Measurements from ENCODE around the gene ARHGAP45. TPM values are rescaled to one million over a fixed set of nuclear protein-coding genes. Genes with fewer than 3 reads are reported as not detected.

The ARHGAP45 gene
- total and polyA plus RNA-seq, 2 of the 8 experiments (the other 6 are each of a cell fraction or from before 2014, with no cell fraction given) = 31.4 to 41.8 TPM

- peaks cover 30 to 42% of the 10 kb centered on the region in 2 experiments for H4K20me1 ChIP-seq (replicated peaks in 1 of 2; ENCODE audit: control insufficient read depth in 1 of 2, insufficient read depth in 2 of 2, low read length in 2 of 2)
- TF ChIP-seq ATF3 (IDR thresholded peaks at IDR 0.05; ENCODE audit: insufficient read depth, low read depth, low read length) = no peak
- TF ChIP-seq RBBP5 (IDR thresholded peaks at IDR 0.05; ENCODE audit: borderline replicate concordance, low read depth, low read length) = no peak
- no peak for TF ChIP-seq TAF7 (optimal IDR thresholded peaks at IDR 0.05; ENCODE audit: borderline replicate concordance, low read depth, low read length)
- no peak for TF ChIP-seq ZNF274 (IDR thresholded peaks at IDR 0.05; ENCODE audit: borderline replicate concordance, extremely low read depth, low read length)
- TF ChIP-seq HDAC2 (IDR thresholded peaks at IDR 0.05; ENCODE audit: borderline replicate concordance in 1 of 2, low read depth in 2 of 2, low read length in 2 of 2) = no peak
Observed at GRCh38 chr19:1019980-1020867, 46.7 kb upstream of the ARHGAP45 start.

More at GRCh38 chr19:1019980-1020867, 46.7 kb upstream of the ARHGAP45 start:
- FAIRE-seq (no peak), DNase-seq (ENCODE audit: low read depth in 1 of 2, low spot score in 2 of 2) (no peak)
- no peak overlapping the region for H2BK20ac ChIP-seq (ENCODE audit: low read length)
- no peak overlapping the region; the same call in 1 of the 2 replicates for H3K18ac ChIP-seq (ENCODE audit: extremely low read depth, low read length)
- ChIA-PET CTCF (ENCODE audit: partially characterized antibody) (interaction anchor here (0.7 to 2.3 kb wide), 11 partner anchors 9 to 97 kb away, joined by 3 to 8 read pairs (median 4); no protein-coding TSS in a partner anchor), POLR2A (ENCODE audit: partially characterized antibody) (interaction anchor here (0.7 to 6.4 kb wide), 17 partner anchors 9 to 201 kb away, joined by 3 to 125 read pairs (median 4); partner anchors contain the start of genes ABCA7, ARHGAP45 and CNN2)
- H3K23me2 ChIP-seq (ENCODE audit: low read depth, low read length) = peaks cover 9% of the 10 kb centered on the region
- no peak overlapping the region for H3K23ac ChIP-seq (ENCODE audit: insufficient read length)
- H4K8ac ChIP-seq (ENCODE audit: extremely low read depth, insufficient read depth, low read length) = peak overlapping the region; percentile 92; the same call in 1 of the 2 replicates
- peak overlapping the region; percentile 93 to 98 for H3K4me2 ChIP-seq (ENCODE audit: insufficient read depth in 1 of 2, low read depth in 2 of 2, low read length in 2 of 2)
- no peak overlapping the region for H2BK12ac ChIP-seq (ENCODE audit: low read depth, low read length)
- 16% methylated on average over 47 of the region's 60 CpGs; no CpG with 5 or more reads in 1 of the 2 experiments for WGBS, 2 experiments (ENCODE audit: extremely low coverage in 1 of 2, insufficient coverage in 1 of 2, insufficient read length in 1 of 2, insufficient replicate concordance in 2 of 2, low coverage in 1 of 2, low lambda C conversion rate in 2 of 2, missing lambda C conversion rate in 1 of 2)
- no peak overlapping the region for H3K4ac ChIP-seq (replicated peaks; ENCODE audit: insufficient read length, low read depth, low read length)
- H3K4me1 ChIP-seq (replicated peaks in 1 of 4; ENCODE audit: control insufficient read depth in 3 of 4, insufficient read depth in 4 of 4, low read length in 3 of 4) = peaks cover 0 to 37% (median 25%) of the 10 kb centered on the region in 4 experiments; a peak in 5 of 7 replicates
- peak overlapping the region; percentile 42 for H3K56ac ChIP-seq (replicated peaks; ENCODE audit: insufficient read length, low read depth, low read length)
- no peaks in the 10 kb centered on the region for H3K36me3 ChIP-seq (ENCODE audit: control insufficient read depth in 2 of 4, insufficient read depth in 4 of 4, low read length in 3 of 4)
- H3K79me2 ChIP-seq (ENCODE audit: control insufficient read depth in 1 of 2, insufficient read depth in 2 of 2, low read length in 2 of 2) = peaks cover 34 to 57% of the 10 kb centered on the region in 2 experiments
- no peaks in the 10 kb centered on the region for H3K27me3 ChIP-seq (replicated peaks in 1 of 4; ENCODE audit: control insufficient read depth in 3 of 4, extremely low read depth in 1 of 4, insufficient read depth in 3 of 4, low read length in 3 of 4)
- peak overlapping the region; percentile 69 to 82 (median 76) for H3K9ac ChIP-seq (replicated peaks in 1 of 4; ENCODE audit: extremely low read depth in 1 of 4, low read depth in 3 of 4, low read length in 3 of 4)
- no peak overlapping the region for H4K5ac ChIP-seq (ENCODE audit: insufficient read length, low read depth, low read length)
- H2BK120ac ChIP-seq (replicated peaks; ENCODE audit: low read depth, low read length) = no peak overlapping the region
- H2AK5ac ChIP-seq (ENCODE audit: low read depth, low read length) = 0 out of 2 replicates have a peak overlapping the region, but pooled peaks have one; percentile 5
- peak overlapping the region; percentile 77 for H4K91ac ChIP-seq (replicated peaks; ENCODE audit: insufficient read length, low read length)
- peak overlapping the region; percentile 61; the same call in 1 of the 2 replicates for H2BK15ac ChIP-seq (ENCODE audit: low read length)
- H2BK5ac ChIP-seq (ENCODE audit: low read depth, low read length) = peak overlapping the region; percentile 97; the same call in 1 of the 2 replicates
- H2AFZ ChIP-seq (ENCODE audit: low read length) = no peak overlapping the region
- no peaks in the 10 kb centered on the region for H3K9me3 ChIP-seq (ENCODE audit: insufficient read depth in 2 of 2, low read depth in 1 of 2, low read length in 1 of 2)
- peak overlapping the region; percentile 84 to 97 (median 94) for H3K4me3 ChIP-seq (ENCODE audit: extremely low read depth in 1 of 4, insufficient read depth in 2 of 4, low read depth in 3 of 4, low read length in 4 of 4)
- H3K14ac ChIP-seq (ENCODE audit: insufficient read length) = no peak overlapping the region
- peaks cover 21% of the 10 kb centered on the region for H3K79me1 ChIP-seq (ENCODE audit: low read depth, low read length)
- H3K27ac ChIP-seq (ENCODE audit: low read depth, low read length) = peak overlapping the region; percentile 96
